H9 (cell line): ENCODE data around the gene HOXC10. TPM values are rescaled to one million over a fixed set of nuclear protein-coding genes. Genes with fewer than 3 reads are reported as not detected.

Experiments used
- DNase-seq: peaks from one replicate; pipeline ENCODE4 v3.0.0-alpha.2; 2017
- H2AFZ ChIP-seq: one replicate; pipeline ENCODE4 v1.6.1; 2013; ENCODE audit warnings: mild to moderate bottlenecking, low read length, control low read depth, moderate library complexity
- H2AK5ac ChIP-seq: 2 replicates; pipeline ENCODE4 v1.6.1; 2013; ENCODE audit warnings: low read length, control low read depth, mixed read lengths; ENCODE audit not compliant: insufficient read length
- H2BK120ac ChIP-seq: one replicate; pipeline ENCODE4 v1.6.1; 2013; ENCODE audit warnings: low read depth, mild to moderate bottlenecking, low read length, control low read depth, inconsistent platforms; ENCODE audit not compliant: poor library complexity, severe bottlenecking
- H2BK12ac ChIP-seq: 2 replicates; pipeline ENCODE4 v1.6.1; 2013; ENCODE audit warnings: low read length, control low read depth, mixed read lengths, low read depth; ENCODE audit not compliant: insufficient read length
- H2BK15ac ChIP-seq: 2 replicates; pipeline ENCODE4 v1.6.1; 2013; ENCODE audit warnings: low read depth, low read length, control low read depth
- H2BK20ac ChIP-seq: one replicate; pipeline ENCODE4 v1.6.1; 2013; ENCODE audit warnings: low read depth, mild to moderate bottlenecking, low read length, control low read depth, inconsistent platforms; ENCODE audit not compliant: poor library complexity, severe bottlenecking
- H2BK5ac ChIP-seq: 2 replicates; pipeline ENCODE4 v1.6.1; 2013; ENCODE audit warnings: low read length, control low read depth, mixed read lengths; ENCODE audit not compliant: insufficient read length
- H3K14ac ChIP-seq: 2 replicates; pipeline ENCODE4 v1.6.1; 2013; ENCODE audit warnings: low read length, control low read depth; ENCODE audit not compliant: insufficient read depth
- H3K18ac ChIP-seq: 2 replicates; pipeline ENCODE4 v1.6.1; 2013; ENCODE audit warnings: low read depth, mild to moderate bottlenecking, mixed read lengths, low read length, control low read depth; ENCODE audit not compliant: insufficient read length
- H3K23ac ChIP-seq: 2 replicates; pipeline ENCODE4 v1.6.1; 2013; ENCODE audit warnings: low read length, control low read depth, mixed read lengths, low read depth; ENCODE audit not compliant: insufficient read length
- H3K23me2 ChIP-seq: 2 replicates; pipeline ENCODE4 v1.6.1; 2013; ENCODE audit warnings: low read depth, mild to moderate bottlenecking, mixed read lengths, low read length, control low read depth; ENCODE audit not compliant: insufficient read length, poor library complexity, severe bottlenecking
- H3K27ac ChIP-seq: 2 replicates; pipeline ENCODE4 v1.5.1; 2013; ENCODE audit warnings: low read length, control low read depth, mixed read lengths, low read depth; ENCODE audit not compliant: insufficient read length
- H3K27me3 ChIP-seq: 2 replicates; pipeline ENCODE4 v1.6.1; 2013; ENCODE audit warnings: low read length, control low read depth, inconsistent platforms; ENCODE audit not compliant: insufficient read depth
- H3K4ac ChIP-seq: 2 replicates; pipeline ENCODE4 v1.6.1; 2013; ENCODE audit warnings: low read depth, mild to moderate bottlenecking, control low read depth, inconsistent platforms, low read length, moderate library complexity
- H3K4me1 ChIP-seq: 2 replicates; pipeline ENCODE4 v1.6.1; 2013; ENCODE audit warnings: low read length, control low read depth, inconsistent platforms; ENCODE audit not compliant: insufficient read depth
- H3K4me2 ChIP-seq: 2 replicates; pipeline ENCODE4 v1.6.1; 2013; ENCODE audit warnings: low read length, control low read depth, mixed read lengths; ENCODE audit not compliant: insufficient read length, insufficient read depth
- H3K56ac ChIP-seq: 2 replicates; pipeline ENCODE4 v1.6.1; 2013; ENCODE audit warnings: low read depth, mild to moderate bottlenecking, mixed read lengths, low read length, control low read depth; ENCODE audit not compliant: insufficient read length
- H3K79me1 ChIP-seq: 2 replicates; pipeline ENCODE4 v1.6.1; 2013; ENCODE audit warnings: low read depth, mild to moderate bottlenecking, moderate library complexity, low read length, control low read depth, inconsistent platforms; ENCODE audit not compliant: insufficient read depth, poor library complexity, severe bottlenecking
- H3K79me2 ChIP-seq: 2 replicates; pipeline ENCODE4 v1.6.1; 2013; ENCODE audit warnings: low read length, control low read depth, inconsistent platforms; ENCODE audit not compliant: insufficient read depth
- H3K9ac ChIP-seq: 2 replicates; pipeline ENCODE4 v1.6.1; 2013; ENCODE audit warnings: low read length, control low read depth, mixed read lengths; ENCODE audit not compliant: insufficient read length; ENCODE audit errors: extremely low read depth
- H3K9me3 ChIP-seq: one replicate; pipeline ENCODE4 v1.6.1; 2013; ENCODE audit warnings: low read depth, low read length, inconsistent platforms; ENCODE audit not compliant: control insufficient read depth
- H3T11ph ChIP-seq: one replicate; pipeline ENCODE4 v1.6.1; 2013; ENCODE audit warnings: mild to moderate bottlenecking, low read length, control low read depth, inconsistent platforms
- H4K20me1 ChIP-seq: one replicate; pipeline ENCODE4 v1.6.1; 2013; ENCODE audit not compliant: control insufficient read depth, insufficient read length, insufficient read depth
- H4K5ac ChIP-seq: 2 replicates; pipeline ENCODE4 v1.6.1; 2013; ENCODE audit warnings: low read depth, mild to moderate bottlenecking, mixed read lengths, low read length, control low read depth; ENCODE audit not compliant: insufficient read length
- H4K8ac ChIP-seq: replicated peaks from 2 replicates; pipeline ENCODE4 v1.6.1; 2013; ENCODE audit warnings: low read length, control low read depth, mixed read lengths, low read depth; ENCODE audit not compliant: insufficient read length
- H4K91ac ChIP-seq: 2 replicates; pipeline ENCODE4 v1.6.1; 2013; ENCODE audit warnings: low read depth, mild to moderate bottlenecking, moderate library complexity, mixed read lengths, low read length, control low read depth; ENCODE audit not compliant: insufficient read length
- H3K27ac Mint-ChIP-seq, 3 experiments: 2 replicates in 2 of 3; 3 replicates in 1 of 3; pipeline ENCODE4 v1.8.0; 2020 to 2021; ENCODE audit warnings: mixed read lengths in 3 of 3, mild to moderate bottlenecking in 1 of 3, moderate library complexity in 1 of 3
- H3K27me3 Mint-ChIP-seq: 2 replicates; pipeline ENCODE4 v1.8.0; 2021; ENCODE audit warnings: low read depth, mild to moderate bottlenecking, moderate library complexity, mixed read lengths
- H3K36me3 Mint-ChIP-seq, 3 experiments: 2 replicates in 2 of 3; 3 replicates in 1 of 3; pipeline ENCODE4 v1.8.0; 2020 to 2021; ENCODE audit warnings: low read depth in 3 of 3, mixed read lengths in 3 of 3; ENCODE audit not compliant: insufficient read depth in 1 of 3
- H3K4me1 Mint-ChIP-seq, 2 experiments: 2 replicates each; pipeline ENCODE4 v1.8.0; 2020; ENCODE audit warnings: mixed read lengths in 2 of 2
- H3K4me3 Mint-ChIP-seq, 2 experiments: 2 replicates in 1 of 2; 3 replicates in 1 of 2; pipeline ENCODE4 v1.8.0; 2020 to 2021; ENCODE audit warnings: mild to moderate bottlenecking in 2 of 2, mixed read lengths in 2 of 2, moderate library complexity in 1 of 2
- H3K9me3 Mint-ChIP-seq, 2 experiments: 2 replicates in 1 of 2; 3 replicates in 1 of 2; pipeline ENCODE4 v1.8.0; 2020; ENCODE audit warnings: mild to moderate bottlenecking in 2 of 2, mixed read lengths in 2 of 2, moderate library complexity in 1 of 2
- CTCF ChIP-seq: fragments of 200-600 bp; sonication (generic); conservative IDR thresholded peaks from 3 replicates; pipeline ENCODE4 v1.8.0; 2021; ENCODE audit warnings: antibody characterized with exemption, mild to moderate bottlenecking
- WGBS: extraction: QIAGEN DNeasy Blood & Tissue Kit; methylation state at CpG from one replicate; pipeline ENCODE4 v1.1.7; 2013; ENCODE audit warnings: missing lambda C conversion rate, low lambda C conversion rate, mixed read lengths; ENCODE audit not compliant: insufficient read length; ENCODE audit errors: extremely low coverage; 5-methylcytosine and 5-hydroxymethylcytosine counted together
- total RNA-seq: library from RNA; stranded (reverse); gene quantifications from 2 replicates; pipeline ENCODE4 v1.2.1, GENCODE V29; 2021

HOXC10 gene
- total RNA-seq, 1 experiment from 2014 or later: not detected

- Mint-ChIP-seq H3K36me3 (peaks cover 0 to 8% (median 3%) of the 10 kb centered on the region in 3 experiments; a peak in 3 of 7 replicates), H3K27me3 (peaks cover 100% of the 10 kb centered on the region), H3K4me1 (peaks cover 19 to 25% of the 10 kb centered on the region in 2 experiments), H3K9me3 (peaks cover 8 to 11% of the 10 kb centered on the region in 2 experiments; a peak in 3 of 5 replicates), H3K4me3 (no peak overlapping the region), H3K27ac (no peak overlapping the region)
- Histone ChIP-seq H4K8ac (no peak overlapping the region), H3K23ac (no peak overlapping the region), H2BK12ac (no peak overlapping the region), H3K4me2 (no peak overlapping the region), H2BK120ac (no peak overlapping the region), H3K4ac (no peak overlapping the region), H4K5ac (no peak overlapping the region), H2BK15ac (no peak overlapping the region), H3K9me3 (no peaks in the 10 kb centered on the region), H3K56ac (no peak overlapping the region), H2BK5ac (no peak overlapping the region), H3T11ph (no peak overlapping the region), H2AK5ac (no peak overlapping the region), H3K27ac (no peak overlapping the region), H3K14ac (no peak overlapping the region), H3K4me1 (no peaks in the 10 kb centered on the region), H4K20me1 (no peaks in the 10 kb centered on the region), H3K23me2 (no peaks in the 10 kb centered on the region), H3K27me3 (peaks cover 99% of the 10 kb centered on the region), H4K91ac (no peak overlapping the region), H2AFZ (no peak overlapping the region), H3K79me1 (no peaks in the 10 kb centered on the region), H2BK20ac (no peak overlapping the region), H3K79me2 (no peaks in the 10 kb centered on the region), H3K9ac (no peak overlapping the region), H3K18ac (no peak overlapping the region)
- DNase-seq: no peak
- WGBS: no CpG with 5 or more reads among the region's 3 CpGs
- TF ChIP-seq CTCF: no peak
Observed at GRCh38 chr12:53971129-53971528, 13.8 kb upstream of the HOXC10 start.
